CD8-positive, alpha-beta memory T cell (primary cell): ENCODE results near the gene DRC7. TPM values are rescaled to one million over a fixed set of nuclear protein-coding genes. Genes with fewer than 3 reads are reported as not detected.
A peak's percentile ranks its signal among the peaks of the same experiment; 100 is the strongest.

Experiments used
- CTCF ChIA-PET: fragments of 350-600 bp; sonication (Branson Sonifier 250); formaldehyde crosslinking; loops from one replicate; lab custom pipeline; 2021; ENCODE audit warnings: antibody characterized with exemption; lab: Charles Lee
- POLR2A ChIA-PET: fragments of 350-600 bp; sonication (Branson Sonifier 250); formaldehyde crosslinking; loops from one replicate; lab custom pipeline; 2021; ENCODE audit warnings: antibody characterized with exemption; lab: Charles Lee
- DNase-seq, 5 donors: peaks; one replicate each; pipeline versions ENCODE4 v3.0.0 to v3.0.0-alpha.2; 2020 to 2022; ENCODE audit warnings: mixed read lengths in 1 of 5
- H3K27ac ChIP-seq: one replicate; pipeline ENCODE4 v1.7.0; 2013; ENCODE audit warnings: low read depth, mild to moderate bottlenecking, low read length, moderate library complexity
- H3K27me3 ChIP-seq: 2 replicates; pipeline ENCODE4 v1.7.0; 2013; ENCODE audit warnings: low read length, mild to moderate bottlenecking; ENCODE audit not compliant: insufficient read depth, poor library complexity, severe bottlenecking
- H3K36me3 ChIP-seq: 2 replicates; pipeline ENCODE4 v1.7.0; 2013; ENCODE audit warnings: mild to moderate bottlenecking, low read length, moderate library complexity; ENCODE audit not compliant: insufficient read depth
- H3K4me1 ChIP-seq: 2 replicates; pipeline ENCODE4 v1.7.0; 2013; ENCODE audit warnings: mild to moderate bottlenecking, low read length, moderate library complexity; ENCODE audit not compliant: insufficient read depth
- H3K4me3 ChIP-seq: 2 replicates; pipeline ENCODE4 v1.7.0; 2013; ENCODE audit warnings: mild to moderate bottlenecking, low read length
- H3K9me3 ChIP-seq: 2 replicates; pipeline ENCODE4 v1.7.0; 2013; ENCODE audit warnings: mild to moderate bottlenecking, low read length
- H3K27ac Mint-ChIP-seq, 8 donors: one replicate each; pipeline ENCODE4 v1.8.0; 2020 to 2021; ENCODE audit warnings: mixed read lengths in 8 of 8, mild to moderate bottlenecking in 6 of 8, inconsistent platforms in 3 of 8, moderate library complexity in 3 of 8
- H3K27me3 Mint-ChIP-seq, 2 donors: one replicate each; pipeline ENCODE4 v1.8.0; 2020 to 2021; ENCODE audit warnings: mixed read lengths in 2 of 2, mild to moderate bottlenecking in 1 of 2, moderate library complexity in 1 of 2
- H3K36me3 Mint-ChIP-seq, 3 donors: one replicate each; pipeline ENCODE4 v1.8.0; 2020 to 2021; ENCODE audit warnings: mixed read lengths in 3 of 3, inconsistent platforms in 1 of 3, mild to moderate bottlenecking in 1 of 3
- H3K4me1 Mint-ChIP-seq, 3 donors: one replicate each; pipeline ENCODE4 v1.8.0; 2020 to 2021; ENCODE audit warnings: mixed read lengths in 3 of 3, inconsistent platforms in 1 of 3, mild to moderate bottlenecking in 1 of 3
- H3K4me3 Mint-ChIP-seq, 7 donors: one replicate each; pipeline ENCODE4 v1.8.0; 2020 to 2021; ENCODE audit warnings: mixed read lengths in 7 of 7, mild to moderate bottlenecking in 6 of 7, moderate library complexity in 4 of 7, inconsistent platforms in 2 of 7
- H3K9me3 Mint-ChIP-seq, 5 donors: one replicate each; pipeline ENCODE4 v1.8.0; 2020 to 2022; ENCODE audit warnings: mixed read lengths in 5 of 5, mild to moderate bottlenecking in 3 of 5, moderate library complexity in 2 of 5, inconsistent platforms in 1 of 5
- polyA plus RNA-seq: library from polyadenylated mRNA; unstranded; fragments of 300-500 nt; fragmentation: Illumina TruSeq; gene quantifications from one replicate; pipeline ENCODE4 v1.2.3, GENCODE V29; 2021
- total RNA-seq, 2 experiments: library from RNA; stranded (reverse); gene quantifications; one replicate each; pipeline ENCODE4 v1.2.3, GENCODE V29; 2021

The DRC7 gene
- total and polyA plus RNA-seq, 3 experiments from 2014 or later = not detected

DNA sequence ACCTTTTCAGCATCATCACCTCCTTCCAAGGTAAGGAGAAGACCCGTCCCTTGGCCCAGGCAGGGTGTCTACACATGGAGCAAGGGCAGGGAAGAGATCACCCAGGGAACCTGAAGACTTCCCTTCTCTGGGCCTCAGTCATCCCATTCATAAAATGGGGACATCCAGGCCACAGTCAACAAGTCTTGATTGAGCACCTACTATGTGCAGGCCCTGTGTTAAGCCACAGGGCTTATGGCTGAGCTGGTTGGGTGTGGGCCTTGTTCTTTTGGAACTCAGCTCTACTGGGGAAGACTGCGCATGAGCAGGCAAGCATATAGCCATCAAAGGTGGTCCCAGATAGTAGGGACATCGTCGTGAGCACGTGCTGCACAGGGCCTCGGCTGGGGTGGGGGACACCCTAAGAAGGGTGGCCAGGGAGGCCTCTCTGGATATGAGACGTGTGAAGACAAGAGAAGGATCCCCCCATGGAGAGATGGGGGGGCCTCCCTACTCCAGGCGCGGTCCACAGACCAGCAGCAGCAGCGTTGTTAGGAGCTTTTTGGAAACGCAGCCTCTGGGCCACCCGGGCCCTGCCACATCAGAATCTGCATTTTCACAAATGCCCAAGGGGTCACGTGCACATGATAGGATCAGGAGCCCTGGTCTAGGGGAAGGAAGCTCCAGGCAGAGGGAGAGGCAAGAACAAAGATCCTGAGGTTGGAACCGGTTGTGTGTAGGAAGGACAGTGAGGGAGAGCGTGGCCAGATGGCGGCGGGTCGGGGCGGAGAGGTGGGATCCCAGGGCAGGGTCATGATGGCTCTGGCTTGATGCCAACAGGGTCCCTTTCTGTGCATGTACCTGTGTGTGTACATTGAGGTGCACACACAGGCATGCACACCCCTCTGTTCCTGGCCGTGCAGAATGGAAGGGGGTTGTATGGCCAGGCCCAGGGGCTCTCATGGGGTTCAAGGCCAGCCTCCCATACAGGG is 32.4 kb upstream of the DRC7 start:
- no peaks in the 10 kb centered on the region for H3K9me3 Mint-ChIP-seq
- ChIA-PET CTCF (interaction anchor here (1.1 to 1.4 kb wide), 3 partner anchors 13 to 86 kb away, joined by 3 to 6 read pairs (median 3); no protein-coding TSS in a partner anchor), POLR2A (no interaction called here)
- H3K4me1 Mint-ChIP-seq = peaks cover 0 to 13% (median 4%) of the 10 kb centered on the region in 3 donors
- no peak overlapping the region for H3K4me3 ChIP-seq
- H3K27me3 Mint-ChIP-seq = no peaks in the 10 kb centered on the region
- H3K36me3 Mint-ChIP-seq = peaks cover 0 to 5% (median 5%) of the 10 kb centered on the region in 3 donors
- no peaks in the 10 kb centered on the region for H3K27me3 ChIP-seq
- DNase-seq = no peak
- H3K27ac Mint-ChIP-seq = peak overlapping the region in 4 of 8 donors; percentile 63 to 87 (median 80)
- H3K4me3 Mint-ChIP-seq = no peak overlapping the region
- no peaks in the 10 kb centered on the region for H3K9me3 ChIP-seq
- no peaks in the 10 kb centered on the region for H3K4me1 ChIP-seq
- H3K27ac ChIP-seq = no peak overlapping the region
- H3K36me3 ChIP-seq = no peaks in the 10 kb centered on the region

DNA sequence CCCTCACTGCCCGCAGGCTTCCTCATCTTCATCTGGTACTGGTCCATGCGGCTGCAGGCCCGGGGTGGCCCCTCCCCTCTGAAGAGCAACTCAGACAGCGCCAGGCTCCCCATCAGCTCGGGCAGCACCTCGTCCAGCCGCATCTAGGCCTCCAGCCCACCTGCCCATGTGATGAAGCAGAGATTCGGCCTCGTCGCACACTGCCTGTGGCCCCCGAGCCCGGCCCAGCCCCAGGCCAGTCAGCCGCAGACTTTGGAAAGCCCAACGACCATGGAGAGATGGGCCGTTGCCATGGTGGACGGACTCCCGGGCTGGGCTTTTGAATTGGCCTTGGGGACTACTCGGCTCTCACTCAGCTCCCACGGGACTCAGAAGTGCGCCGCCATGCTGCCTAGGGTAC is 31.2 kb upstream of the DRC7 start:
- Mint-ChIP-seq H3K27me3 (no peaks in the 10 kb centered on the region), H3K27ac (no peak overlapping the region), H3K36me3 (peaks cover 0 to 5% (median 3%) of the 10 kb centered on the region in 3 donors), H3K4me1 (peaks cover 0 to 8% (median under 1%) of the 10 kb centered on the region in 3 donors), H3K9me3 (no peaks in the 10 kb centered on the region), H3K4me3 (no peak overlapping the region)
- no peaks in the 10 kb centered on the region for H3K9me3 ChIP-seq
- no peak for DNase-seq
- H3K36me3 ChIP-seq = no peaks in the 10 kb centered on the region
- no peaks in the 10 kb centered on the region for H3K4me1 ChIP-seq
- no peak overlapping the region for H3K4me3 ChIP-seq
- CTCF ChIA-PET = interaction anchor here (1.1 kb wide), 1 partner anchor 14 kb away, joined by 3 read pairs; no protein-coding TSS in a partner anchor
- POLR2A ChIA-PET = no interaction called here
- no peaks in the 10 kb centered on the region for H3K27me3 ChIP-seq
- no peak overlapping the region for H3K27ac ChIP-seq

DNA sequence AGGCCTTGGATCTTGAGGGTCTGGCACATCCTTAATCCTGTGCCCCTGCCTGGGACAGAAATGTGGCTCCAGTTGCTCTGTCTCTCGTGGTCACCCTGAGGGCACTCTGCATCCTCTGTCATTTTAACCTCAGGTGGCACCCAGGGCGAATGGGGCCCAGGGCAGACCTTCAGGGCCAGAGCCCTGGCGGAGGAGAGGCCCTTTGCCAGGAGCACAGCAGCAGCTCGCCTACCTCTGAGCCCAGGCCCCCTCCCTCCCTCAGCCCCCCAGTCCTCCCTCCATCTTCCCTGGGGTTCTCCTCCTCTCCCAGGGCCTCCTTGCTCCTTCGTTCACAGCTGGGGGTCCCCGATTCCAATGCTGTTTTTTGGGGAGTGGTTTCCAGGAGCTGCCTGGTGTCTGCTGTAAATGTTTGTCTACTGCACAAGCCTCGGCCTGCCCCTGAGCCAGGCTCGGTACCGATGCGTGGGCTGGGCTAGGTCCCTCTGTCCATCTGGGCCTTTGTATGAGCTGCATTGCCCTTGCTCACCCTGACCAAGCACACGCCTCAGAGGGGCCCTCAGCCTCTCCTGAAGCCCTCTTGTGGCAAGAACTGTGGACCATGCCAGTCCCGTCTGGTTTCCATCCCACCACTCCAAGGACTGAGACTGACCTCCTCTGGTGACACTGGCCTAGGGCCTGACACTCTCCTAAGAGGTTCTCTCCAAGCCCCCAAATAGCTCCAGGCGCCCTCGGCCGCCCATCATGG is 30.5 kb upstream of the DRC7 start:
- Mint-ChIP-seq H3K36me3 (peaks cover 0 to 4% (median 3%) of the 10 kb centered on the region in 3 donors), H3K9me3 (no peaks in the 10 kb centered on the region), H3K4me3 (no peak overlapping the region), H3K27me3 (no peaks in the 10 kb centered on the region), H3K4me1 (peaks cover 0 to 6% (median 0%) of the 10 kb centered on the region in 3 donors), H3K27ac (no peak overlapping the region)
- POLR2A ChIA-PET = no interaction called here
- no peaks in the 10 kb centered on the region for H3K27me3 ChIP-seq
- CTCF ChIA-PET = interaction anchor here (1.2 to 1.7 kb wide), 2 partner anchors 15 to 18 kb away, joined by 3 to 4 read pairs; no protein-coding TSS in a partner anchor
- H3K36me3 ChIP-seq = no peaks in the 10 kb centered on the region
- H3K9me3 ChIP-seq = no peaks in the 10 kb centered on the region
- DNase-seq = no peak
- no peak overlapping the region for H3K27ac ChIP-seq
- no peaks in the 10 kb centered on the region for H3K4me1 ChIP-seq
- H3K4me3 ChIP-seq = no peak overlapping the region

DNA sequence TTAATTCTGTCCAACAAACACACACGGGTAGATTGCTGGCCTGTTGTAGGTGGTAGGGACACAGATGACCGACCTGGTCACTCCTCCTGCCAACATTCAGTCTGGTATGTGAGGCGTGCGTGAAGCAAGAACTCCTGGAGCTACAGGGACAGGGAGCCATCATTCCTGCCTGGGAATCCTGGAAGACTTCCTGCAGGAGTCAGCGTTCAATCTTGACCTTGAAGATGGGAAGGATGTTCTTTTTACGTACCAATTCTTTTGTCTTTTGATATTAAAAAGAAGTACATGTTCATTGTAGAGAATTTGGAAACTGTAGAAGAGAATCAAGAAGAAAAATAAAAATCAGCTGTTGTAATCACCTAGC is 30.0 kb upstream of the DRC7 start:
- H3K4me3 Mint-ChIP-seq = no peak overlapping the region

DNA sequence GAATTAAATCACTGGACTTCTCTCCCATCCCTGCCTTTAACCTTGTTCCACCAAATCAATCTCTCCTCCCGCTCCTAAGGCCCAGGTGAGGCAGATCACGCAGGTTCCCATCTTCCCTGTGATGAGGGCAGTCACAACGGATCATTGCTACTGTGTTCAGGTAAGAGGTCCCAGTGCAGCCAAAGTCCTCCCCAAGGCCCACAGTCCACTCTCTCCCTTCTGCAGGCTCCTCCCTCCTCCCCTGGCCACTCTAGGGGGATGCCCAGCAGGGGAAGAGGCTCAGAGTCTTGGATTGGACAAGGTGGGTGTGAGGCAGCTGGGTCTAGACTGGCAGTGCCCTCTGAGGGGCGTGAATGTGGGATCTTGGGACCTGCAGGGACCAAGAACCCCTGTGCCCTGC is 29.1 kb upstream of the DRC7 start:
- H3K4me1 ChIP-seq = no peaks in the 10 kb centered on the region
- Mint-ChIP-seq H3K36me3 (peaks cover 0 to 4% (median 3%) of the 10 kb centered on the region in 3 donors), H3K4me1 (peaks cover 0 to 6% (median 0%) of the 10 kb centered on the region in 3 donors), H3K27me3 (no peaks in the 10 kb centered on the region), H3K27ac (no peak overlapping the region), H3K4me3 (no peak overlapping the region), H3K9me3 (no peaks in the 10 kb centered on the region)
- ChIA-PET CTCF (interaction anchor here (1.7 kb wide), 1 partner anchor 16 kb away, joined by 4 read pairs; no protein-coding TSS in a partner anchor), POLR2A (no interaction called here)
- no peaks in the 10 kb centered on the region for H3K36me3 ChIP-seq
- no peak overlapping the region for H3K4me3 ChIP-seq
- no peaks in the 10 kb centered on the region for H3K9me3 ChIP-seq
- H3K27me3 ChIP-seq = no peaks in the 10 kb centered on the region
- H3K27ac ChIP-seq = no peak overlapping the region
- no peak for DNase-seq

More for the DNA sequence above, 30.0 kb upstream of the DRC7 start:
- ChIA-PET POLR2A (no interaction called here), CTCF (interaction anchor here (1.2 to 1.7 kb wide), 2 partner anchors 15 to 17 kb away, joined by 3 to 4 read pairs; no protein-coding TSS in a partner anchor)
- Histone ChIP-seq H3K27ac (no peak overlapping the region), H3K9me3 (no peaks in the 10 kb centered on the region), H3K4me3 (no peak overlapping the region), H3K36me3 (no peaks in the 10 kb centered on the region), H3K4me1 (no peaks in the 10 kb centered on the region), H3K27me3 (no peaks in the 10 kb centered on the region)
- DNase-seq = no peak
- Mint-ChIP-seq H3K27me3 (no peaks in the 10 kb centered on the region), H3K36me3 (peaks cover 0 to 4% (median 3%) of the 10 kb centered on the region in 3 donors), H3K9me3 (no peaks in the 10 kb centered on the region), H3K27ac (no peak overlapping the region), H3K4me1 (peaks cover 0 to 6% (median 0%) of the 10 kb centered on the region in 3 donors)

DNA sequence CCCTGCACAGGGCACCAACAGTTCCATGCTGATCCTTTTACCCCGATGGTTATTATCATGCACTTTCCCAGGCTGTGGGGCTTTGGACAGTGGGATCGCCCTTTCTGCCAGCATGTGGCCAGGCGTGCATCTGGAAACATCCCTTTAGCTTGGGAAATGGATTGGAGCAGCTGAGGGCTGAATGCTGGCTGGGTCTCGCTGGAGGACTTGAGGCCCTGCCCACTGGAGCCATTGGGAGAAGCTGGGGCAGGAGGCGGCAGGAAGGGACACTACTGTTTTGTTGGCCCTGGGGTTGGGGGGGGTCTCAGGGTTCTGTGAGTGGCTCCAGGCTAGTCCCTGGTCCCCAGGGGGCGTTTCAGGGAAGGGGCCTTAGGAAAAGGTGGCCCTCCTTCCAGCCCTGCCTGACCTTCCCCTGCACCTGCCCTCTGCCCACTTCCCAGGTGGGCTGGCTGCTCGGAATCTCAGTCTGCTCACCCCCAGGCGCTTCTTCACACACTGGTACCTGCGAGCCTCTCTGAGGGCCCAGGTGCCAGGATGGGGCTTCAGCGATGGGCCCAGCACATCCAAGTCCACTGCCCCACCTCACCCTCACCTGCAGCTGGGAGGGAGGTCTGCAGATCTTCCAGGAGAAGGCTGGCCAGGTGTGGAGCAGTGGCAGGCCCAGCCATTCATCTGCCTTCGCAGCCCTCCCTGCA is 28.1 kb upstream of the DRC7 start:
- Mint-ChIP-seq H3K27me3 (peaks cover 0 to 4% of the 10 kb centered on the region in 2 donors), H3K36me3 (peaks cover 0 to 4% (median 3%) of the 10 kb centered on the region in 3 donors), H3K27ac (no peak overlapping the region), H3K4me3 (no peak overlapping the region), H3K9me3 (no peaks in the 10 kb centered on the region), H3K4me1 (peaks cover 0 to 6% (median 0%) of the 10 kb centered on the region in 3 donors)
- H3K27me3 ChIP-seq = no peaks in the 10 kb centered on the region
- no peaks in the 10 kb centered on the region for H3K9me3 ChIP-seq
- POLR2A ChIA-PET = no interaction called here
- CTCF ChIA-PET = no interaction called here
- no peaks in the 10 kb centered on the region for H3K36me3 ChIP-seq
- DNase-seq = no peak
- no peak overlapping the region for H3K4me3 ChIP-seq
- H3K4me1 ChIP-seq = no peaks in the 10 kb centered on the region
- no peak overlapping the region for H3K27ac ChIP-seq

DNA sequence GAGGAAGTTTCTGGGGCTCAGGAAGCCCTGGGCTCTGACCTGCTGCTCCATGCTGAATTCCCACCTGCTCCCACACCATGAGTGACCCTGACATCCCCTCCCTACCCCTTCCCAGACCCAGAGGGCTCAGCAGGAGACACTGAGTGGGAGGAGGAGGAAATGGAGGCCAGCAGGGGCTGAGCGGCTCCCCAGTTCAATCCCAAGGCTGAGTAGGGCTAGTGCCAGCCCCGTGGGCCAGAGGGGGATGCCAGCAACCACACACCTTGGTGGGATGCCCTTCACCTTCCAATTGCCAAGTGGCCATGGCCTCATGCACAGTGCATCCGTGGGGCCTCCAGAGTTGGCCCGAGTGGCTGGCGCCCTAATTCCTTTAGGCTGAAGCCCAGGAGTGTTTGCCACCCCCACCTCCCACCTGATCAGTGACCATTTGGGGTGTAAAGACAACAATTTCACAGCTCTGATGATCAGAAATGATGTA is 27.5 kb upstream of the DRC7 start:
- no peak overlapping the region for H3K27ac ChIP-seq
- H3K36me3 Mint-ChIP-seq = peaks cover 0 to 4% (median 3%) of the 10 kb centered on the region in 3 donors
- no peak for DNase-seq
- H3K9me3 ChIP-seq = no peaks in the 10 kb centered on the region
- H3K27me3 Mint-ChIP-seq = peaks cover 0 to 6% of the 10 kb centered on the region in 2 donors
- no peaks in the 10 kb centered on the region for H3K4me1 ChIP-seq
- no peaks in the 10 kb centered on the region for H3K9me3 Mint-ChIP-seq
- ChIA-PET CTCF (interaction anchor here (0.9 kb wide), 1 partner anchor 91 kb away, joined by 3 read pairs; no protein-coding TSS in a partner anchor), POLR2A (no interaction called here)
- no peak overlapping the region for H3K4me3 ChIP-seq
- no peak overlapping the region for H3K27ac Mint-ChIP-seq
- H3K4me1 Mint-ChIP-seq = peaks cover 0 to 6% (median 0%) of the 10 kb centered on the region in 3 donors
- no peaks in the 10 kb centered on the region for H3K36me3 ChIP-seq
- H3K4me3 Mint-ChIP-seq = no peak overlapping the region
- no peaks in the 10 kb centered on the region for H3K27me3 ChIP-seq
